NCI-H2029 treated with DMSO at 0.1 percent for 48 hours (cell line): ENCODE data around the gene LZTR1.
A peak's percentile ranks its signal among the peaks of the same experiment; 100 is the strongest.
"Not testable (repeated sequence)": the region's sequence is repeated elsewhere in the genome, so short reads cannot be mapped to it uniquely, and the experiment has no call there.

Source experiments
- DNase-seq: peaks from one replicate; lab custom pipeline; 2025; lab: John Stamatoyannopoulos, UW

LZTR1 gene

GRCh38 chr22:20981787-20982562 is at the start of gene LZTR1:
TSS of gene LZTR1 (plus strand) at chr22:20982297. CDS start at chr22:20982372, 75 bp downstream.
- peak; percentile 14 for DNase-seq

GRCh38 chr22:20933910-20934309 is 48.2 kb upstream of the LZTR1 start:
- DNase-seq: no peak

GRCh38 chr22:20935049-20935448 is 47.0 kb upstream of the LZTR1 start:
- DNase-seq: not testable (repeated sequence)

GRCh38 chr22:20935780-20936539 is 46.1 kb upstream of the LZTR1 start:
- not testable (repeated sequence) for DNase-seq

GRCh38 chr22:20937031-20937793 is 44.9 kb upstream of the LZTR1 start:
- peak; percentile 86 for DNase-seq

GRCh38 chr22:20937794-20938671 is 44.1 kb upstream of the LZTR1 start:
- no peak for DNase-seq

- DNase-seq: peak; percentile 44
These were observed 42.5 kb upstream of the LZTR1 start for GRCh38 chr22:20939457-20940185.

GRCh38 chr22:20940186-20940651 is 41.9 kb upstream of the LZTR1 start:
- no peak for DNase-seq

GRCh38 chr22:20940904-20941385 is 41.2 kb upstream of the LZTR1 start:
- no peak for DNase-seq

- not testable (repeated sequence) for DNase-seq
These were observed 39.7 kb upstream of the LZTR1 start for GRCh38 chr22:20942203-20942902.

GRCh38 chr22:20943104-20943933 is 38.8 kb upstream of the LZTR1 start:
- no peak for DNase-seq

GRCh38 chr22:20944042-20944441 is 38.1 kb upstream of the LZTR1 start:
- no peak for DNase-seq

- no peak for DNase-seq
These were observed 36.5 kb upstream of the LZTR1 start for GRCh38 chr22:20945578-20945934.

- DNase-seq: peak; percentile 11
These were observed 35.8 kb upstream of the LZTR1 start for GRCh38 chr22:20946080-20946986.

- no peak for DNase-seq
These were observed 35.1 kb upstream of the LZTR1 start for GRCh38 chr22:20946991-20947390.

GRCh38 chr22:20948450-20948849 is 33.6 kb upstream of the LZTR1 start:
- no peak for DNase-seq

- no peak for DNase-seq
These were observed 33.1 kb upstream of the LZTR1 start for GRCh38 chr22:20948989-20949388.

- DNase-seq: no peak
These were observed 32.4 kb upstream of the LZTR1 start for GRCh38 chr22:20949698-20950183.
